Measurements from ENCODE around the gene SP3. TPM values are rescaled to one million over a fixed set of nuclear protein-coding genes. Genes with fewer than 3 reads are reported as not detected.

Gene SP3
- total and polyA plus RNA-seq, 4 donors: 45.9 to 153 (median 94.6) TPM

DNA sequence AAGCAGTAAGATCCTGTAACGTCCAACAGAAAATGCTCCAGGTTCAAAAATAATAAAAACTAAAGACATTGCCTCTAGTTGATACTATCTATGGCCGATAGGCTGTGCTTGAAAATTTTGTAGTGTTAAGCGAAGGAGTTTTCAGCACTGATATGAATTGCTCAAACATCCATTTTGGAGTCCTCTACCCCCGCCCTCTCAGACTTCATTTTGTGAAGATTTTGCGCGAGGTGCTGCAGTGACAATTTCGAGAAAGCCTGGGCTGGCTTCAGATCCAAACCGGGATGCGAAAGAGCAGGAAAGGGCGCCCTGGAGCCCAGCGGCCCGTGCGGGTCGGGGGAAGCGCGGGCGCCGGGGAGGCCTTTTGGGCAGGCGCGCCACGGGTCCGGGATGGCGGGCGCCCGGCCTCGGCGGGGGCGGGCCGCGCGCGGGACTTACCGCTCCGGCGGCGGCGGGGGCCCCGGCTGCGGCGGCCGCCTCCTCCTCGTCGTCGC is 1.8 kb downstream of the SP3 start:
- WGBS (ENCODE audit: insufficient coverage): 0% methylated on average over 41 of the region's 44 CpGs
- Histone ChIP-seq H3K27me3 (ENCODE audit: control insufficient read depth, insufficient read depth, low read length) (no peaks in the 10 kb centered on the region), H3K9me3 (ENCODE audit: control insufficient read depth, insufficient read depth, low read length) (no peaks in the 10 kb centered on the region), H3K4me3 (ENCODE audit: low read depth, low read length) (peak overlapping the region; percentile 71), H3K27ac (ENCODE audit: low read depth, low read length) (peak overlapping the region; percentile 92), H3K36me3 (ENCODE audit: control insufficient read depth, insufficient read depth, low read length) (no peaks in the 10 kb centered on the region), H3K4me1 (ENCODE audit: control insufficient read depth, insufficient read depth, low read length) (peaks cover 3% of the 10 kb centered on the region)
- peak in 5 of 6 donors; percentile 29 to 90 (median 59) for DNase-seq (ENCODE audit: low read depth in 4 of 6, low spot score in 6 of 6)

DNA sequence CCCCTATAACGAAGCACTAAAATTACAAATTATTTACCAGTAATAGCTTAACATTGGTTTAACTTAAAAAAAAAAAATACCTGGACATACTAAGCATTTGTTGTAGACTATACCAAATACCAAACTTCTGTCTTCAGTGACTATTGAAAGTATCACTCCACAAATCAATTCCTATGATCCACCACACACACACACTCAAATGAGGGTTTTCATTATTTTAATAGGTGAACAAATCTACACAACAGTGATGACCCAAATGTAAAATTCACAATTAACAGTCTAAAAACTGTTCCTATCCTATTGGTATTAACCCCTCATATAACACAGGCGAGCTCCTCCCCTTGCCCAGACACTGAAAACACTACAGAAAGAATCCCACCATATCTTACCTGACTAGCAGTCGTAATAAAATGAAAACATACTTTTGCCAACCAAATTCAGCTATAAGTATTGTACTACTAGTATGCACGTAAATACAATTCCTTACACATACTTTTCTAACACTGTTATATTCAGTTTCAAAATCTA is 2.5 kb downstream of the SP3 start:
- DNase-seq (ENCODE audit: low read depth in 4 of 6, low spot score in 6 of 6): peak in 1 of 6 donors; percentile 15
- H3K27me3 ChIP-seq (ENCODE audit: control insufficient read depth, insufficient read depth, low read length): no peaks in the 10 kb centered on the region
- no peaks in the 10 kb centered on the region for H3K36me3 ChIP-seq (ENCODE audit: control insufficient read depth, insufficient read depth, low read length)
- H3K9me3 ChIP-seq (ENCODE audit: control insufficient read depth, insufficient read depth, low read length): no peaks in the 10 kb centered on the region
- 14% methylated on average over 1 of the region's 4 CpGs for WGBS (ENCODE audit: insufficient coverage)
- H3K4me1 ChIP-seq (ENCODE audit: control insufficient read depth, insufficient read depth, low read length): peaks cover 3% of the 10 kb centered on the region
- peak overlapping the region; percentile 92 for H3K27ac ChIP-seq (ENCODE audit: low read depth, low read length)
- peak overlapping the region; percentile 71 for H3K4me3 ChIP-seq (ENCODE audit: low read depth, low read length)

DNA sequence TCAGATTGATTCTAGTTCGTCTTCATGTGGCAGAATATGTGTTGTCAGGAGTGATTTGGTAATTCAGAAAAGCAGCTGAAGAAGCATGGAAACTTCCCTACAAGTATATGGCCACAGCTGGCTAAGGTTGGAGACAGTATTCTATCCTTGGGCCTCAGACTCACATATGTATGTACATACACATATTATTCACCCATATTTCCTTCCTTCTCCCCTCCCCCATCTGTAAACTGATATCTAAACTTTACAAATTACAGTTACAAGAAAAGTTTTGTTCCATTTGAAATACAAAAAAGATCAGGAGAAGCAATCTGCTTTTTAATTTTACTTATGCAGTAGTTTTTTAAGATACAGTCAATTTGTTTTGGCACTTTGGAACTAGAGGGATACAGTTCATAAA is 3.1 kb downstream of the SP3 start:
- H3K27me3 ChIP-seq (ENCODE audit: control insufficient read depth, insufficient read depth, low read length): no peaks in the 10 kb centered on the region
- H3K36me3 ChIP-seq (ENCODE audit: control insufficient read depth, insufficient read depth, low read length): no peaks in the 10 kb centered on the region
- no peaks in the 10 kb centered on the region for H3K9me3 ChIP-seq (ENCODE audit: control insufficient read depth, insufficient read depth, low read length)
- no peak for DNase-seq (ENCODE audit: low read depth in 4 of 6, low spot score in 6 of 6)
- no peak overlapping the region for H3K27ac ChIP-seq (ENCODE audit: low read depth, low read length)
- H3K4me3 ChIP-seq (ENCODE audit: low read depth, low read length): peak overlapping the region; percentile 71
- WGBS (ENCODE audit: insufficient coverage): 80% methylated on average over 1 of the region's 1 CpG
- peaks cover 3% of the 10 kb centered on the region for H3K4me1 ChIP-seq (ENCODE audit: control insufficient read depth, insufficient read depth, low read length)

GRCh38 chr2:173961346-173961705 is 3.8 kb downstream of the SP3 start:
- H3K27ac ChIP-seq (ENCODE audit: low read depth, low read length): no peak overlapping the region
- H3K9me3 ChIP-seq (ENCODE audit: control insufficient read depth, insufficient read depth, low read length): no peaks in the 10 kb centered on the region
- H3K4me1 ChIP-seq (ENCODE audit: control insufficient read depth, insufficient read depth, low read length): peaks cover 3% of the 10 kb centered on the region
- no peak overlapping the region for H3K4me3 ChIP-seq (ENCODE audit: low read depth, low read length)
- no CpG with 5 or more reads among the region's 1 CpG for WGBS (ENCODE audit: insufficient coverage)
- no peaks in the 10 kb centered on the region for H3K36me3 ChIP-seq (ENCODE audit: control insufficient read depth, insufficient read depth, low read length)
- DNase-seq (ENCODE audit: low read depth in 4 of 6, low spot score in 6 of 6): no peak
- H3K27me3 ChIP-seq (ENCODE audit: control insufficient read depth, insufficient read depth, low read length): no peaks in the 10 kb centered on the region

DNA sequence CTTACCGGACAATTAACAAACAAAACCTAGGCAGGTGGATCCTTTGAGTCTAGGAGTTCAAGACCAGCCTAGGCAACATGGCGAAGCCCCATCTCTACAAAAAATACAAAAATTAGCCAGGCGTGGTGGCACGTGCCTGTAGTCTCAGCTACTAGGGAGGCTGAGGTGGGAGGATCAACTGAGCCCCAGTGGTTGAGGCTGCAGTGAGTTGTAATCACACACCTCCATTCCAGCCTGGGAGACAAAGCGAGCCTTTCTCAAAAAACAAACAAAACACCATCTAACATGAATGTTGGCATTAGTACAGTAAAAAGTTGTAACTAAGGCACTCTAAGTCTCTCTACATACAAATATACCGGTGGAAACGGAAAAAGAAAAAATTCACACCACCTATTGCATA is 5.3 kb downstream of the SP3 start:
- WGBS (ENCODE audit: insufficient coverage): 100% methylated on average over 1 of the region's 7 CpGs
- peaks cover 3% of the 10 kb centered on the region for H3K4me1 ChIP-seq (ENCODE audit: control insufficient read depth, insufficient read depth, low read length)
- no peak overlapping the region for H3K4me3 ChIP-seq (ENCODE audit: low read depth, low read length)
- no peak for DNase-seq (ENCODE audit: low read depth in 4 of 6, low spot score in 6 of 6)
- no peaks in the 10 kb centered on the region for H3K9me3 ChIP-seq (ENCODE audit: control insufficient read depth, insufficient read depth, low read length)
- no peaks in the 10 kb centered on the region for H3K27me3 ChIP-seq (ENCODE audit: control insufficient read depth, insufficient read depth, low read length)
- H3K27ac ChIP-seq (ENCODE audit: low read depth, low read length): no peak overlapping the region
- H3K36me3 ChIP-seq (ENCODE audit: control insufficient read depth, insufficient read depth, low read length): peaks cover 3% of the 10 kb centered on the region

- no peak for DNase-seq (ENCODE audit: low read depth in 4 of 6, low spot score in 6 of 6)
- no peaks in the 10 kb centered on the region for H3K9me3 ChIP-seq (ENCODE audit: control insufficient read depth, insufficient read depth, low read length)
- no peak overlapping the region for H3K4me3 ChIP-seq (ENCODE audit: low read depth, low read length)
- 75% methylated on average over 3 of the region's 16 CpGs for WGBS (ENCODE audit: insufficient coverage)
- H3K4me1 ChIP-seq (ENCODE audit: control insufficient read depth, insufficient read depth, low read length): peaks cover 3% of the 10 kb centered on the region
- no peaks in the 10 kb centered on the region for H3K27me3 ChIP-seq (ENCODE audit: control insufficient read depth, insufficient read depth, low read length)
- no peak overlapping the region for H3K27ac ChIP-seq (ENCODE audit: low read depth, low read length)
- peaks cover 5% of the 10 kb centered on the region for H3K36me3 ChIP-seq (ENCODE audit: control insufficient read depth, insufficient read depth, low read length)
These were observed 5.8 kb downstream of the SP3 start for GRCh38 chr2:173959358-173959884.

GRCh38 chr2:173958198-173958846 is 6.9 kb downstream of the SP3 start:
- no peak overlapping the region for H3K4me3 ChIP-seq (ENCODE audit: low read depth, low read length)
- H3K27ac ChIP-seq (ENCODE audit: low read depth, low read length): no peak overlapping the region
- peaks cover 8% of the 10 kb centered on the region for H3K36me3 ChIP-seq (ENCODE audit: control insufficient read depth, insufficient read depth, low read length)
- no peak for DNase-seq (ENCODE audit: low read depth in 4 of 6, low spot score in 6 of 6)
- peaks cover 3% of the 10 kb centered on the region for H3K4me1 ChIP-seq (ENCODE audit: control insufficient read depth, insufficient read depth, low read length)
- no CpG with 5 or more reads among the region's 4 CpGs for WGBS (ENCODE audit: insufficient coverage)
- no peaks in the 10 kb centered on the region for H3K9me3 ChIP-seq (ENCODE audit: control insufficient read depth, insufficient read depth, low read length)
- H3K27me3 ChIP-seq (ENCODE audit: control insufficient read depth, insufficient read depth, low read length): no peaks in the 10 kb centered on the region

DNA sequence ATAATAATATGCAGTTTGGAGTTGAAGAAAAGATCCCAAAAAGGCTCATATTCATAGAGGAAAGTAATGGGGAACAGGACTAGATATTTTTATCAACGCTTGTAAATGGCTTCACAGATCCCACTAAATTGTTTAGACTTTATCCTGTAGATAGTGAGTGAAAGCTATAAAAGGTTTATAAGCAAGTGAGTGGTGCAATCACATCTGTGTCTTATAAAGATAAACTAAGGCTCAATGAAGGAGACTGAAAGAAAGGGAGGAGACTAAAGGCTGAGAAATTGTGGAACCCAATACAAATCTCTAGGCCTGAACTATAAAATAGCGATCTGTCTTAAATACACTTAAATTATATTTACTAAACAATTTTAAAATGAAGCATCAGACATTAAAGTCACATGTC is 7.7 kb downstream of the SP3 start:
- WGBS (ENCODE audit: insufficient coverage): no CpG with 5 or more reads among the region's 2 CpGs
- Histone ChIP-seq H3K4me1 (ENCODE audit: control insufficient read depth, insufficient read depth, low read length) (peaks cover 3% of the 10 kb centered on the region), H3K27me3 (ENCODE audit: control insufficient read depth, insufficient read depth, low read length) (no peaks in the 10 kb centered on the region), H3K9me3 (ENCODE audit: control insufficient read depth, insufficient read depth, low read length) (no peaks in the 10 kb centered on the region), H3K36me3 (ENCODE audit: control insufficient read depth, insufficient read depth, low read length) (peaks cover 13% of the 10 kb centered on the region), H3K4me3 (ENCODE audit: low read depth, low read length) (no peak overlapping the region), H3K27ac (ENCODE audit: low read depth, low read length) (no peak overlapping the region)
- DNase-seq (ENCODE audit: low read depth in 4 of 6, low spot score in 6 of 6): no peak

DNA sequence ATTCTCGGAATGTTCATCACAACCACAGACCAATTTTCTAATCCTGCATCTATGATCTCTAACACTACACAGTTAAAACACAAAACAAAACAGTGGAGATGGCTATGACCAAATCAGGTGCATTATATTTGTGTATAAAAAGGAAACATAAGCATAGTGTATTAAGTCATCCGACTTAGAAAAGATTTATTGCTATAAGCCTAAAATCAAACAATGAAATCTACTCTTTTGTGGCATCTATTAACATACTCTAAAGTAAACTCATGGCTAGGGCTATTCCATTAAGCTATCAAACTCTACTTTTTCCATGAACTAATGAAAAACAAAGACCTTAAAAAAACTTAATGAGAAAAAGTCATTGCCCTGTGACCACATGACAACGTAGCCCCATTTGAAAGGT is 8.7 kb downstream of the SP3 start:
- Histone ChIP-seq H3K9me3 (ENCODE audit: control insufficient read depth, insufficient read depth, low read length) (no peaks in the 10 kb centered on the region), H3K36me3 (ENCODE audit: control insufficient read depth, insufficient read depth, low read length) (peaks cover 13% of the 10 kb centered on the region), H3K27me3 (ENCODE audit: control insufficient read depth, insufficient read depth, low read length) (no peaks in the 10 kb centered on the region), H3K27ac (ENCODE audit: low read depth, low read length) (no peak overlapping the region), H3K4me1 (ENCODE audit: control insufficient read depth, insufficient read depth, low read length) (peaks cover 3% of the 10 kb centered on the region), H3K4me3 (ENCODE audit: low read depth, low read length) (no peak overlapping the region)
- DNase-seq (ENCODE audit: low read depth in 4 of 6, low spot score in 6 of 6): no peak
- no CpG with 5 or more reads among the region's 3 CpGs for WGBS (ENCODE audit: insufficient coverage)

DNA sequence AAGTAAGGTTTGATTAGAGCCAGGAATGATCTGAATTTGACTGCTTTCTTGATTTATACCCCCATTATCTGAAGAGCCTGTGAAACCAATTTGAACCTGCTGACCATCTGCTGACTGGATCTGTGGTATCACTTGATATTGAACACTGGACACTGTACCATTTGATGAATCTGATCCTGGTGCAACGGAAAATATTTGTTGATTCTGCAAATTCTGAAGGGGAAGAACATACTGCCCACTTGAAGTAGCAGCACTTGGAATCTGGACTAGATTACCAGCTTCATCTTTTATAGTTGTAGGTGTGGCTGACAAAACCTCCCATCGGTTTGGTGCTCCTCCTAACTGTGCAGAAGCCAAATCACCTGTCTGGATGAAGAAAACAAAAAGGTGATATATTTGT is 9.3 kb downstream of the SP3 start:
- H3K27ac ChIP-seq (ENCODE audit: low read depth, low read length): no peak overlapping the region
- no peak for DNase-seq (ENCODE audit: low read depth in 4 of 6, low spot score in 6 of 6)
- peaks cover 13% of the 10 kb centered on the region for H3K36me3 ChIP-seq (ENCODE audit: control insufficient read depth, insufficient read depth, low read length)
- 86% methylated on average over 1 of the region's 2 CpGs for WGBS (ENCODE audit: insufficient coverage)
- H3K4me3 ChIP-seq (ENCODE audit: low read depth, low read length): no peak overlapping the region
- H3K9me3 ChIP-seq (ENCODE audit: control insufficient read depth, insufficient read depth, low read length): no peaks in the 10 kb centered on the region
- H3K27me3 ChIP-seq (ENCODE audit: control insufficient read depth, insufficient read depth, low read length): no peaks in the 10 kb centered on the region
- H3K4me1 ChIP-seq (ENCODE audit: control insufficient read depth, insufficient read depth, low read length): peaks cover 3% of the 10 kb centered on the region

Data from spinal cord (tissue), 10 donors.